Ishikawa (cell line): ENCODE data around the gene TTL.

Source experiments
- CEBPB ChIP-seq: IDR thresholded peaks from 2 replicates; pipeline ENCODE4 v1.6.1; 2012
- CREB1 ChIP-seq: IDR thresholded peaks from 2 replicates; pipeline ENCODE4 v1.6.1; 2012; ENCODE audit warnings: low read depth
- EGR1 ChIP-seq: IDR thresholded peaks from 2 replicates; pipeline ENCODE4 v1.6.1; 2012
- EP300 ChIP-seq: IDR thresholded peaks from 2 replicates; pipeline ENCODE4 v1.6.1; 2012; ENCODE audit warnings: borderline replicate concordance
- FOXM1 ChIP-seq: IDR thresholded peaks from 2 replicates; pipeline ENCODE4 v1.6.1; 2012; ENCODE audit warnings: low read depth, borderline replicate concordance
- MAX ChIP-seq: IDR thresholded peaks from 2 replicates; pipeline ENCODE4 v1.6.1; 2012
- NFIC ChIP-seq: IDR thresholded peaks from 2 replicates; pipeline ENCODE4 v1.6.1; 2012
- RAD21 ChIP-seq: IDR thresholded peaks from 2 replicates; pipeline ENCODE4 v1.6.1; 2012; ENCODE audit warnings: low read depth
- TAF1 ChIP-seq: IDR thresholded peaks from 2 replicates; pipeline ENCODE4 v1.6.1; 2012; ENCODE audit warnings: low read depth, mild to moderate bottlenecking
- TEAD4 ChIP-seq: IDR thresholded peaks from 2 replicates; pipeline ENCODE4 v1.6.1; 2012
- USF1 ChIP-seq: IDR thresholded peaks from 2 replicates; pipeline ENCODE4 v1.6.1; 2012
- YY1 ChIP-seq: IDR thresholded peaks from 2 replicates; pipeline ENCODE4 v1.6.1; 2012; ENCODE audit warnings: low read depth
- ZBTB7A ChIP-seq: IDR thresholded peaks from 2 replicates; pipeline ENCODE4 v1.6.1; 2012; ENCODE audit warnings: low read depth
- TF ChIP-seq, protein P1 (sequence below): IDR thresholded peaks from 2 replicates; pipeline ENCODE4 v1.6.1; 2012; ENCODE audit warnings: low read depth, mild to moderate bottlenecking

DNA sequence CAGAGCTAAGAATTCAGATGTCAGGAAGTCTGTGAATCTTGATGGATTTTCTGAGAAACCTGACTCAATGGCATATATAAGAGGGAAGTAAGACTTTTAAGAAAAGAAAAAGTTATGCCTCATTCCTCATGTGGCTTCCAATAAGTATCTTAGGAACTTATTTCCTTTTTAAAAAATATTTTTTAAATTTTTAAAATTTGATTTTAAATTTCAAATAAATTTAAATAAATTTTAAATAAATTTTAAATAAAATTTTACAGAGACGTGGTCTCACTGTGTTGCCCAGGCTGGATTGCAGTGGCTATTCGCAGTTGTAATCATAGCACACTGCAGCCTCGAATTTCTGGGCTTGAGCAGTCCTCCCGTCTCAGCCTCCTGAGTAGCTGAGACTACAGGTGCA, 48.8 kb downstream of the TTL start:
- TF ChIP-seq RAD21 (no peak), EGR1 (no peak), CEBPB (no peak), EP300 (no peak), ZBTB7A (no peak), MAX (no peak), YY1 (no peak), NFIC (no peak), TEAD4 (no peak), CREB1 (no peak), USF1 (no peak), FOXM1 (no peak), TAF1 (no peak)
- TF ChIP-seq, protein P1, sequence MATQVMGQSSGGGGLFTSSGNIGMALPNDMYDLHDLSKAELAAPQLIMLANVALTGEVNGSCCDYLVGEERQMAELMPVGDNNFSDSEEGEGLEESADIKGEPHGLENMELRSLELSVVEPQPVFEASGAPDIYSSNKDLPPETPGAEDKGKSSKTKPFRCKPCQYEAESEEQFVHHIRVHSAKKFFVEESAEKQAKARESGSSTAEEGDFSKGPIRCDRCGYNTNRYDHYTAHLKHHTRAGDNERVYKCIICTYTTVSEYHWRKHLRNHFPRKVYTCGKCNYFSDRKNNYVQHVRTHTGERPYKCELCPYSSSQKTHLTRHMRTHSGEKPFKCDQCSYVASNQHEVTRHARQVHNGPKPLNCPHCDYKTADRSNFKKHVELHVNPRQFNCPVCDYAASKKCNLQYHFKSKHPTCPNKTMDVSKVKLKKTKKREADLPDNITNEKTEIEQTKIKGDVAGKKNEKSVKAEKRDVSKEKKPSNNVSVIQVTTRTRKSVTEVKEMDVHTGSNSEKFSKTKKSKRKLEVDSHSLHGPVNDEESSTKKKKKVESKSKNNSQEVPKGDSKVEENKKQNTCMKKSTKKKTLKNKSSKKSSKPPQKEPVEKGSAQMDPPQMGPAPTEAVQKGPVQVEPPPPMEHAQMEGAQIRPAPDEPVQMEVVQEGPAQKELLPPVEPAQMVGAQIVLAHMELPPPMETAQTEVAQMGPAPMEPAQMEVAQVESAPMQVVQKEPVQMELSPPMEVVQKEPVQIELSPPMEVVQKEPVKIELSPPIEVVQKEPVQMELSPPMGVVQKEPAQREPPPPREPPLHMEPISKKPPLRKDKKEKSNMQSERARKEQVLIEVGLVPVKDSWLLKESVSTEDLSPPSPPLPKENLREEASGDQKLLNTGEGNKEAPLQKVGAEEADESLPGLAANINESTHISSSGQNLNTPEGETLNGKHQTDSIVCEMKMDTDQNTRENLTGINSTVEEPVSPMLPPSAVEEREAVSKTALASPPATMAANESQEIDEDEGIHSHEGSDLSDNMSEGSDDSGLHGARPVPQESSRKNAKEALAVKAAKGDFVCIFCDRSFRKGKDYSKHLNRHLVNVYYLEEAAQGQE: no peak
